Stimulated activated naive CD8-positive, alpha-beta T cell treated with anti-CD3 and anti-CD28 coated beads, Interleukin-15, amount 100 ng/mL, for 72 hours (primary cell): ENCODE data around the gene ZFP62.
"Not testable (repeated sequence)": the region's sequence is repeated elsewhere in the genome, so short reads cannot be mapped to it uniquely, and the experiment has no call there.

ENCODE experiments used
- ATAC-seq: fragments of 150-1000 bp; cut with Tn5 transposase; 2 replicates; pipeline ENCODE4 v1.10.0; 2021; ENCODE audit warnings: mild to moderate bottlenecking, moderate library complexity
- DNase-seq, 2 donors: peaks; one replicate each; pipeline ENCODE4 v3.0.0; 2021 to 2022
- H3K27ac Mint-ChIP-seq, 2 donors: one replicate each; pipeline ENCODE4 v1.8.0; 2022; ENCODE audit warnings: mild to moderate bottlenecking in 2 of 2, mixed read lengths in 2 of 2, moderate library complexity in 2 of 2
- H3K27me3 Mint-ChIP-seq: one replicate; pipeline ENCODE4 v1.8.0; 2022; ENCODE audit warnings: mixed read lengths
- H3K4me1 Mint-ChIP-seq: one replicate; pipeline ENCODE4 v1.8.0; 2022; ENCODE audit warnings: mild to moderate bottlenecking, mixed read lengths
- H3K4me3 Mint-ChIP-seq, 2 donors: one replicate each; pipeline ENCODE4 v1.8.0; 2022; ENCODE audit warnings: mild to moderate bottlenecking in 2 of 2, mixed read lengths in 2 of 2, moderate library complexity in 1 of 2
- H3K9me3 Mint-ChIP-seq, 2 donors: one replicate each; pipeline ENCODE4 v1.8.0; 2022; ENCODE audit warnings: mixed read lengths in 2 of 2

Gene ZFP62

GRCh38 chr5:180860887-180861822, at the start of gene ZFP62:
Gene ZFP62 (minus strand): TSS chr5:180861276. CDS start chr5:180861219, 57 bp downstream.
- Mint-ChIP-seq H3K4me3 (peak within 1 kb of the TSS; percentile 91 to 92), H3K27ac (peak within 1 kb of the TSS; percentile 97 to 99), H3K27me3 (no peaks in the 10 kb centered on the region), H3K9me3 (no peaks in the 10 kb centered on the region), H3K4me1 (peaks cover 20% of the 10 kb centered on the region)
- DNase-seq (peak; percentile 93 to 94), ATAC-seq (peak; percentile 93)

DNA sequence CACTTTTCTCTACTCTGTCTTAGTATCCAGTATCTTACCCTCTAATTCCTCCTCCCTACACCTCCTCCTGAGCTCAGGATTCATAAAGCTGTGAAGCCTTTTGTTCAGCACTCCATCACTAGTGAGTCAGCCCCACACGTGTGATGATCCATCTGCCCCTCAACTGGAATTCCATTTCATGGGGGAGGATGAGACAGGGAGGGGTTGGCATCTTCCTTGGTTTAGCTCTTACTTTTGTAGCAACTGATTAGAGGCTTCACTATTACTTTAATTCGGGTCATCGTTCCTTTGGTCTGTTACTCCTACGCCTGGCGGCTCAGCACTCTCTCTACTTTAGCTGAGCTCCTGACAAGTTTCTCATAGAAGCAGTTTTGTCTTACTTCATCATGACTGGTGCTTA, 49.7 kb upstream of the ZFP62 start:
- DNase-seq (no peak), ATAC-seq (no peak)
- Mint-ChIP-seq H3K27ac (peak overlapping the region in 1 of 2 donors; percentile 7), H3K4me1 (peaks cover 34% of the 10 kb centered on the region), H3K9me3 (no peaks in the 10 kb centered on the region), H3K27me3 (peaks cover 21% of the 10 kb centered on the region), H3K4me3 (peak overlapping the region in 1 of 2 donors; percentile 9)

- Mint-ChIP-seq H3K9me3 (no peaks in the 10 kb centered on the region), H3K4me3 (peak overlapping the region in 1 of 2 donors; percentile 44), H3K27me3 (peaks cover 21% of the 10 kb centered on the region), H3K27ac (no peak overlapping the region), H3K4me1 (peaks cover 34% of the 10 kb centered on the region)
- DNase-seq (no peak), ATAC-seq (no peak)
These were observed 49.1 kb upstream of the ZFP62 start for GRCh38 chr5:180910182-180910581.

DNA sequence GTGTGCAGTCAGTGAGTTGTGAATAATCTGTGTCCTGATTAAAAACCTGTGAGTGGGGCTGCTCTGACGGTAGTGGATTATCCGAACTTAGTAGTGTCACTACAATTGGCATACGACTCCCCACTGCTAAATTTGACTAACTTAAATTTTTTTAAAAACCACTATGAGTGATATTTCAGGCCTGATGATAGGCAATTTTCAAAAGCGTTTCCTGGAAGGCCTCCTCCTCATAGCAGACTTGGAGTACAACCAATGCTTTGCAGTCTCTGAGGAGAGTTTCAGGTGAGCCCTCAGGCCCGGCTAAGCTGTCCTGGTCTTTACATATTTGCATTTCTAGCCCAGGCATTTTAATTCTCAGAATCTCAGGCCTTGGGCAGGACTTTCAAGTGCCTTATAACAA, 48.7 kb upstream of the ZFP62 start:
- peaks cover 34% of the 10 kb centered on the region for H3K4me1 Mint-ChIP-seq
- no peak for DNase-seq
- H3K9me3 Mint-ChIP-seq: no peaks in the 10 kb centered on the region
- H3K27ac Mint-ChIP-seq: no peak overlapping the region
- peak overlapping the region in 1 of 2 donors; percentile 44 for H3K4me3 Mint-ChIP-seq
- H3K27me3 Mint-ChIP-seq: peaks cover 21% of the 10 kb centered on the region
- ATAC-seq: no peak

DNA sequence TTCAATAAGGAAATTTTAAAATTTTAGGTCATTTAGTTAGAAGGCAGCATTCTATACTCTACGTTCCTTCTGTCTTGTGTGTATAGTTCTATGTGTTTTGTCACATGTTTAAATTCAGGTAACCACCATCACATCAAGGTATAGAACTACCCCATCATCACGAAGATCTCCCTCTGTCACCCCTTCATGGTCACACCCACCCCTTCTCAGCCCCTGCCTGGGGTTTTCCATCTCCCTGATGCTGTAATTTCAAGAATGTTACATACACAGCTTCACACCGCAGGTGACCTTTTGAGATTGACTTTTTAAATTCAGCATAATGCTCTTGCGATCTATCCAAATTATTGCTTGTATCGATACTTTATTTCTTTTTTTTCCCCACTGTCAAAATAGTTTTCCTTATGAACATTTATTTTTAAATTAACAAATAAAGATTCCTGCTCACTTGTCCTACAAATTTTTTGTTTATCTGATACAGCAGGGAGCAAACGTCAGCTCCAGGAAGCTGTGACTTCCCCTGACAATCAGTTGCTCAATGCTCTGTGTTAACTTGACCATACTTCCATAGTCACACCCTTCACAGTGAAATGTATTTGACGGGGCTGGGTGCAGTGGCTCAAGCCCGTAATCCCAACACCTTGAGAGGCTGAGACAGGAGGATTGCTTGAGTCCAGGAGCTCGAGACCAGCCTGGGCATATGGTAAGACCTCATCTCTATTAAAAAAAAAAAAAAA, 48.1 kb upstream of the ZFP62 start:
- Mint-ChIP-seq H3K9me3 (no peaks in the 10 kb centered on the region), H3K27ac (peak overlapping the region in 1 of 2 donors; percentile 71), H3K27me3 (peaks cover 21% of the 10 kb centered on the region), H3K4me1 (peaks cover 34% of the 10 kb centered on the region), H3K4me3 (peak overlapping the region in 1 of 2 donors; percentile 54)
- ATAC-seq (peak; percentile 54), DNase-seq (no peak)

GRCh38 chr5:180908400-180908799, 47.3 kb upstream of the ZFP62 start:
- Mint-ChIP-seq H3K4me1 (peaks cover 34% of the 10 kb centered on the region), H3K27me3 (peaks cover 21% of the 10 kb centered on the region), H3K4me3 (no peak overlapping the region), H3K27ac (no peak overlapping the region), H3K9me3 (no peaks in the 10 kb centered on the region)
- DNase-seq (no peak), ATAC-seq (no peak)

DNA sequence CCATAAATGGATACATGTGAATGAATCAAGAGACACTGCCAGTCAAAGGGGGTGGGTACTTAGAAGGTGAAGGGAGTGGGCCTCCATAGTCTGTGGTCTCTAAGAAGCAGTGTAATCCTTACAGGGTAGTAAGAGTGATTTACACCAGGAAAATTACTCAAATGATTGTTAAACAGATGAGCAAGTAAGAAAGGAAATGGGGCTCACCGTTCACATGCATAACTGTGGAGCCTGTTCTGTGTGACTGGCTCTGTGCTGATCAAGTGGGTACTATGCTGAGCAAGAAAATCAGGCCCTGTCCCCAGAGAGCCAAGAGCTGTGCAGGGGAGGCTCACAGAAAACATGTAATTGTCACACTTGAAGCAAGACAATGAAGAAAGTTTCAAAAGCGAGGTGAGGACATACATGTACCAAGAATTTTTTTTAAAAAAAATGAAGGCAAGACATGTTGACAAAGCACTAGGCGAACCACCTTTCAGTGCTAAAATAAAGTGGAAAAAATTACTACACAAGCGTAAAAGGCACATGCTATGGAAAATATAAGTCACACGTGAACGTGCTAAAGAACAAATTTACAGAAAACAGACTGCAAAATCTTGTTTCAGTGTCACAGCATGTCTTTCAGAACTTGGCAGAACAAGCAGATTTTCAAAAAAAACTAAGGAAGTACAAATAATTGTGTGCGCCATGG, 40.4 kb upstream of the ZFP62 start:
- H3K4me3 Mint-ChIP-seq: no peak overlapping the region
- ATAC-seq (no peak), DNase-seq (no peak)
- H3K27me3 Mint-ChIP-seq: no peaks in the 10 kb centered on the region
- no peaks in the 10 kb centered on the region for H3K9me3 Mint-ChIP-seq
- H3K27ac Mint-ChIP-seq: peak overlapping the region; percentile 4 to 11
- peaks cover 5% of the 10 kb centered on the region for H3K4me1 Mint-ChIP-seq

- Mint-ChIP-seq H3K27ac (no peak overlapping the region), H3K4me1 (peaks cover 5% of the 10 kb centered on the region), H3K4me3 (no peak overlapping the region), H3K27me3 (no peaks in the 10 kb centered on the region), H3K9me3 (no peaks in the 10 kb centered on the region)
- DNase-seq (no peak), ATAC-seq (no peak)
These were observed 39.1 kb upstream of the ZFP62 start for GRCh38 chr5:180900178-180900577.

- H3K4me1 Mint-ChIP-seq: peaks cover 5% of the 10 kb centered on the region
- H3K9me3 Mint-ChIP-seq: peaks cover 0 to 3% of the 10 kb centered on the region in 2 donors
- peaks cover 2% of the 10 kb centered on the region for H3K27me3 Mint-ChIP-seq
- no peak within 1 kb of the TSS for H3K4me3 Mint-ChIP-seq
- DNase-seq (no peak), ATAC-seq (no peak)
- no peak within 1 kb of the TSS for H3K27ac Mint-ChIP-seq
These were observed 37.7 kb upstream of the ZFP62 start, which contains the start of gene BTNL8 for GRCh38 chr5:180898621-180899246. Gene BTNL8 (plus strand): TSS chr5:180899159. CDS start chr5:180899311, 152 bp downstream.

- H3K4me1 Mint-ChIP-seq, H3K9me3 Mint-ChIP-seq, H3K27ac Mint-ChIP-seq, H3K4me3 Mint-ChIP-seq, ATAC-seq, DNase-seq: not testable (repeated sequence)
- peaks cover 35% of the 10 kb centered on the region for H3K27me3 Mint-ChIP-seq
These were observed 34.3 kb upstream of the ZFP62 start for GRCh38 chr5:180895330-180895729.

GRCh38 chr5:180889381-180889780, 28.3 kb upstream of the ZFP62 start:
- H3K27me3 Mint-ChIP-seq: peaks cover 52% of the 10 kb centered on the region
- H3K9me3 Mint-ChIP-seq: peaks cover 0 to 7% of the 10 kb centered on the region in 2 donors
- no peak overlapping the region for H3K27ac Mint-ChIP-seq
- H3K4me1 Mint-ChIP-seq: no peaks in the 10 kb centered on the region
- H3K4me3 Mint-ChIP-seq: no peak overlapping the region
- DNase-seq: no peak
- ATAC-seq: no peak

DNA sequence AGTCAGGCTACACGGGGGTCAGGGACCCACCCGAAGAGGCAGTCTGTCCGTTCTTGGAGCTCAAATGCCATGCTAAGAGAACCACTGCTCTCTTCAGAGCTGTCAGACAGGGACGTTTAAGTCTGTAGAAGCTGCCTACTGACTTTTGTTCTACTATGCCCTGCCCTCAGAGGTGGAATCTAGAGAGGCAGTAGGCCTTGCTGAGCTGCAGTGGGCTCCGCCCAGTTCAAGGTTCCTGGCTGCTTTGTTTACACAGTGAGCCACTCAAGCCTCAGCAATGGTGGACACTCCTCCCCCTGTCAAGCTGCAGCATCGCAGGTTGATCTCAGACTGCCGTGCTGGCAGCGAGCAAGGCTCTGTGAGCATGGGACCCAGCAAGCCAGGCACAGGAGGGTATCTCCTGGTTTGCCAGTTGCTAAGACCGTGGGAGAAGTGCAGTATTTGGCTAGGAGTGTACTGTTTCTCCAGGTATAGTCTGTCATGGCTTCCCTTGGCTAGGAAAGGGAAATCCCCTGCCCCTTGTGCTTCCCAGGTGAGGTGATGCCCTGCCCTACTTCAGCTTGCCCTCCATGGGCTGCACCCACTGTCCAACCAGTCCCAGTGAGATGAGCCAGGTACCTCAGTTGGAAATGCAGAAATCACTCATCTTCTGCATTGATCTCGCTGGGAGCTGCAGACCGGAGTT, 24.9 kb upstream of the ZFP62 start:
- peaks cover 58% of the 10 kb centered on the region for H3K27me3 Mint-ChIP-seq
- not testable (repeated sequence) for H3K4me1 Mint-ChIP-seq, H3K27ac Mint-ChIP-seq, H3K4me3 Mint-ChIP-seq, ATAC-seq, DNase-seq, H3K9me3 Mint-ChIP-seq

GRCh38 chr5:180875860-180876426, 14.9 kb upstream of the ZFP62 start:
- Mint-ChIP-seq H3K27me3 (peaks cover under 1% of the 10 kb centered on the region), H3K4me3 (no peak overlapping the region), H3K4me1 (peaks cover 7% of the 10 kb centered on the region), H3K9me3 (no peaks in the 10 kb centered on the region), H3K27ac (no peak overlapping the region)
- no peak for DNase-seq
- no peak for ATAC-seq

- Mint-ChIP-seq H3K4me3 (no peak overlapping the region), H3K4me1 (peaks cover 7% of the 10 kb centered on the region), H3K27ac (no peak overlapping the region), H3K27me3 (no peaks in the 10 kb centered on the region), H3K9me3 (no peaks in the 10 kb centered on the region)
- DNase-seq (no peak), ATAC-seq (no peak)
These were observed 13.9 kb upstream of the ZFP62 start for GRCh38 chr5:180874804-180875582.
